Mesodermal cell (in vitro differentiated cells): Measurements from ENCODE around the gene PTPA.

ENCODE experiments used
- H3K27ac ChIP-seq: 2 replicates; pipeline ENCODE4 v1.7.0; 2013; ENCODE audit warnings: mild to moderate bottlenecking, low read depth, low read length, moderate library complexity; ENCODE audit not compliant: severe bottlenecking
- H3K36me3 ChIP-seq: 2 replicates; pipeline ENCODE4 v1.7.1; 2013; ENCODE audit warnings: mild to moderate bottlenecking, low read length, moderate library complexity; ENCODE audit not compliant: control insufficient read depth, insufficient read depth
- H3K4me1 ChIP-seq: one replicate; pipeline ENCODE4 v1.7.1; 2013; ENCODE audit warnings: mild to moderate bottlenecking, low read length; ENCODE audit not compliant: insufficient read depth, control insufficient read depth, poor library complexity, severe bottlenecking
- H3K4me3 ChIP-seq: 2 replicates; pipeline ENCODE4 v1.7.0; 2013; ENCODE audit warnings: low read length, control low read depth, mild to moderate bottlenecking; ENCODE audit not compliant: insufficient read depth, poor library complexity, severe bottlenecking; ENCODE audit errors: extremely low read depth
- H3K9me3 ChIP-seq: 2 replicates; pipeline ENCODE4 v1.7.1; 2013; ENCODE audit warnings: mild to moderate bottlenecking, low read length, moderate library complexity; ENCODE audit not compliant: control insufficient read depth
- WGBS, 2 experiments: methylation state at CpG; one replicate each; pipeline ENCODE4 v1.1.5; 2013; ENCODE audit warnings: missing lambda C conversion rate in 2 of 2; ENCODE audit not compliant: insufficient coverage in 2 of 2; 5-methylcytosine and 5-hydroxymethylcytosine counted together

PTPA gene

DNA sequence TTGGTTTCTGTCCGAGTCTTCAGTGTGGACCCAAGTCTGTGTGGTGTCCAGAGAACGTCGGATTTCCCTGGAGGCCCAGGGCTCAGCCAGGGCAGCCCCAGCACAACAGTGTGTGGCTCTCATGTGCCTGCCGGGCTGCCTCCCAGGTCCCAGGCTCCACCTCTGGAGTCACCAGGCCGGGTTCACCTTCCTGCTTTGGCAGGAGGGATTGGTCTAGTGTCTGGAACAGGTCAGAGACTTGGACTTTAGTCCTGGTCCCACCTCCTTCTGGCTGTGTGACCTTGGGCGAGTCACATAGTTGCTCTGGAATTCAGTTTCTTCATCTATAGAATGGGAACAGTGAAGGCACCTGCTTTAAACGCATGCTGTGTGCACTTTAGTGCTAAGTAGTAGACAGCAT, 27.1 kb upstream of the PTPA start:
- Histone ChIP-seq H3K27ac (no peak overlapping the region), H3K4me3 (no peak overlapping the region), H3K9me3 (no peaks in the 10 kb centered on the region), H3K36me3 (peaks cover 18% of the 10 kb centered on the region), H3K4me1 (no peaks in the 10 kb centered on the region)
- 92 to 93% methylated on average over 6 to 7 of the region's 7 CpGs for WGBS, 2 experiments

GRCh38 chr9:129089246-129089645, 22.0 kb upstream of the PTPA start:
- Histone ChIP-seq H3K4me3 (no peak overlapping the region), H3K4me1 (no peaks in the 10 kb centered on the region), H3K9me3 (no peaks in the 10 kb centered on the region), H3K27ac (no peak overlapping the region), H3K36me3 (peaks cover 36% of the 10 kb centered on the region)
- WGBS, 2 experiments = 89 to 93% methylated on average over 11 to 12 of the region's 15 CpGs

GRCh38 chr9:129093602-129094386, 17.4 kb upstream of the PTPA start:
- no peaks in the 10 kb centered on the region for H3K9me3 ChIP-seq
- no peak overlapping the region for H3K27ac ChIP-seq
- H3K4me3 ChIP-seq = no peak overlapping the region
- WGBS, 2 experiments = 86 to 92% methylated on average over 13 to 18 of the region's 20 CpGs
- H3K36me3 ChIP-seq = peaks cover 20% of the 10 kb centered on the region
- no peaks in the 10 kb centered on the region for H3K4me1 ChIP-seq

- WGBS, 2 experiments = 93 to 98% methylated on average over 7 to 10 of the region's 13 CpGs
- Histone ChIP-seq H3K4me1 (no peaks in the 10 kb centered on the region), H3K36me3 (peaks cover 13% of the 10 kb centered on the region), H3K4me3 (no peak overlapping the region), H3K27ac (no peak overlapping the region), H3K9me3 (no peaks in the 10 kb centered on the region)
Observed at GRCh38 chr9:129094387-129095169, 16.6 kb upstream of the PTPA start.

DNA sequence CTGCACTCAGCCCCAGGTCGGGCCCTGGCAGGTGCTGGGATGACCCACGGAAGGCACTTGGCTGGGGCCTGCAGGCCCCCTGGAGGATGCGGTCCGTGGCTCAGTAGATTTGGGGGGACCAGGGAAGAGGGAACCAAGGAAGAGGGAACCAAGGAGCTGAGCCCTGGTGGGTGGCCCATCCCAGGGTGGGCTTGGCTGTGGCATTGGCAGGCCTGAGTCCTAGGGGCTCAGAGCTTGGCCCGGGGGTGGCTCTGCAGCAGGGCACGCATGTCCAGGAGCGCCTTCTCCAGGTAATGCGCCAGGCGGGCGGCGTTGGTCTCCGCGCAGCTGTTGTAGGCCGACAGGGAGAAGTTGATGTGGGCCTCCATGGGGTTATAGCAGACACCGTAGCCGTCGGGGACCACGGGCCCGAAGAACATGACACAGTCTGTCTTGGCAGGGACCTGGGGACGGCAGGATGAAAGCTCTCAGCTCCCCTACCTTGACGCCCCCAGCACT, 16.0 kb upstream of the PTPA start:
- Histone ChIP-seq H3K27ac (no peak overlapping the region), H3K36me3 (peaks cover 6% of the 10 kb centered on the region), H3K9me3 (no peaks in the 10 kb centered on the region), H3K4me1 (no peaks in the 10 kb centered on the region), H3K4me3 (no peak overlapping the region)
- 97 to 98% methylated on average over 19 to 21 of the region's 21 CpGs for WGBS, 2 experiments

- no peaks in the 10 kb centered on the region for H3K4me1 ChIP-seq
- no peak overlapping the region for H3K4me3 ChIP-seq
- H3K36me3 ChIP-seq = peaks cover under 1% of the 10 kb centered on the region
- no peak overlapping the region for H3K27ac ChIP-seq
- 94 to 95% methylated on average over 11 to 12 of the region's 12 CpGs for WGBS, 2 experiments
- H3K9me3 ChIP-seq = no peaks in the 10 kb centered on the region
Observed at GRCh38 chr9:129095908-129096307, 15.3 kb upstream of the PTPA start.

GRCh38 chr9:129097671-129098306, 13.4 kb upstream of the PTPA start:
- Histone ChIP-seq H3K4me3 (no peak overlapping the region), H3K4me1 (no peaks in the 10 kb centered on the region), H3K27ac (no peak overlapping the region), H3K36me3 (no peaks in the 10 kb centered on the region), H3K9me3 (no peaks in the 10 kb centered on the region)
- WGBS, 2 experiments = 97 to 98% methylated on average over 9 to 12 of the region's 16 CpGs

DNA sequence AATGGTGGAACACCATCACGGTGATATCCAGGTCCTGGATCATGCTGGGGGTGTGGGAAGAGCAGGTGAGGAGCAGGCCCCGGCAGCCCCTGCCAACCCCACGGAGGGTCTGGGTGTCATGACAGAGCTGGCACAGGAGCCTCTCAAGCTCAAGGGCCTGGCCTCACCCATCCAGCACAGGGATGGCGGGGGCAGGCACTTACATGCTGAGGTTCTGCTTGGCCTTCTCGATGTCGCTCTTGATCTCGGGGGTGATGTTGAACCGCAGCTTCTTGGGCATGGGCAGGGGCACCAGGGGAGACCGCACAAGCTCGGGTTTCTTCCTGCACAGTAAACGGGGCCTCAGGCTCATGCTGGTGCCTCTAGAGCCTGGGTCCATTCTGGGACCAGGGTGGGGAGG, 12.9 kb upstream of the PTPA start:
- Histone ChIP-seq H3K36me3 (no peaks in the 10 kb centered on the region), H3K27ac (no peak overlapping the region), H3K4me1 (no peaks in the 10 kb centered on the region), H3K9me3 (no peaks in the 10 kb centered on the region), H3K4me3 (no peak overlapping the region)
- 92 to 97% methylated on average over 7 to 11 of the region's 11 CpGs for WGBS, 2 experiments

- 82 to 84% methylated on average over 23 to 27 of the region's 28 CpGs for WGBS, 2 experiments
- H3K36me3 ChIP-seq = no peaks in the 10 kb centered on the region
- no peaks in the 10 kb centered on the region for H3K9me3 ChIP-seq
- H3K4me3 ChIP-seq = no peak overlapping the region
- H3K4me1 ChIP-seq = no peaks in the 10 kb centered on the region
- no peak overlapping the region for H3K27ac ChIP-seq
Observed at GRCh38 chr9:129100383-129101169, 10.6 kb upstream of the PTPA start.

DNA sequence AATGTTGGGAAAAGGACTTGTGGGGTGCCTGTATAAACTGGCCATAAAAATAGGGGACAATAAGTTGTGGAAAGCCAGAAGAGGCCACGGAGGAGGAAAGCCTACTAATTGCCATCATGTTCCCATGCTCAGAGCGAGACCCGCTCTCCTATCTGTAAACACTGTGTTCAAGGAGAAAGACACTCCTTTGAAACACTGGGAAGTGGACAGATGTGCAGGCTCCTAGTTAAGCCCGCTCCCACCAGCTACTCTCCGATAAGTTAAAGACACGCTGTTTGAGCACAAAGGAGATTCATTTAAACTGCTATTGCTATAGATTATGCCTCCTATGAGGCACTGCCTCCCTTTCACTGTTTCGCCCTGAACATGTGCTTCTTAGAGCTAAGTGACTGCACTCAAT, 9.9 kb upstream of the PTPA start:
- Histone ChIP-seq H3K36me3 (no peaks in the 10 kb centered on the region), H3K27ac (no peak overlapping the region), H3K4me3 (no peak overlapping the region), H3K4me1 (no peaks in the 10 kb centered on the region), H3K9me3 (no peaks in the 10 kb centered on the region)
- 95 to 98% methylated on average over 7 of the region's 7 CpGs for WGBS, 2 experiments
